Neural progenitor cell (in vitro differentiated cells): ENCODE measurements around the gene ARMH4. TPM values are rescaled to one million over a fixed set of nuclear protein-coding genes. Genes with fewer than 3 reads are reported as not detected.

Source experiments
- DNase-seq: peaks from one replicate; pipeline ENCODE4 v3.0.0-alpha.2; 2016; ENCODE audit warnings: low spot score
- H2AFZ ChIP-seq: fragments of 200-600 bp; sonication (generic); replicated peaks from 2 replicates; pipeline ENCODE4 v1.6.1; 2016; ENCODE audit warnings: antibody characterized with exemption
- H3F3A ChIP-seq: fragments of 200-600 bp; sonication (generic); 2 replicates; pipeline ENCODE4 v1.6.1; 2016; ENCODE audit warnings: antibody characterized with exemption, low read depth
- H3K27ac ChIP-seq: fragments of 200-600 bp; sonication (generic); 2 replicates; pipeline ENCODE4 v1.5.1; 2016; ENCODE audit warnings: mild to moderate bottlenecking
- H3K27me3 ChIP-seq: fragments of 200-600 bp; sonication (generic); 2 replicates; pipeline ENCODE4 v1.6.1; 2016; ENCODE audit warnings: mild to moderate bottlenecking, moderate library complexity
- H3K36me3 ChIP-seq: fragments of 200-600 bp; sonication (generic); 2 replicates; pipeline ENCODE4 v1.5.1; 2016
- H3K4me1 ChIP-seq: fragments of 200-600 bp; sonication (generic); 2 replicates; pipeline ENCODE4 v1.6.1; 2016; ENCODE audit warnings: mixed run types
- H3K4me2 ChIP-seq: fragments of 200-600 bp; sonication (generic); 2 replicates; pipeline ENCODE4 v1.6.1; 2016
- H3K4me3 ChIP-seq: fragments of 200-600 bp; sonication (generic); 2 replicates; pipeline ENCODE4 v1.5.1; 2016
- H3K79me2 ChIP-seq: fragments of 200-600 bp; sonication (generic); 2 replicates; pipeline ENCODE4 v1.6.1; 2016; ENCODE audit warnings: low read depth
- H3K9ac ChIP-seq: fragments of 200-600 bp; sonication (generic); 2 replicates; pipeline ENCODE4 v1.6.1; 2016
- H3K9me3 ChIP-seq: fragments of 200-600 bp; sonication (generic); 2 replicates; pipeline ENCODE4 v1.5.1; 2016; ENCODE audit warnings: low read depth
- H4K20me1 ChIP-seq: fragments of 200-600 bp; sonication (generic); 2 replicates; pipeline ENCODE4 v1.6.1; 2016; ENCODE audit warnings: low read depth
- H3K27ac Mint-ChIP-seq: 3 replicates; pipeline ENCODE4 v1.8.0; 2021; ENCODE audit warnings: mixed read lengths
- H3K27me3 Mint-ChIP-seq: 2 replicates; pipeline ENCODE4 v1.8.0; 2022; ENCODE audit warnings: low read depth, mild to moderate bottlenecking, inconsistent platforms, moderate library complexity, mixed read lengths; ENCODE audit not compliant: insufficient read depth
- H3K36me3 Mint-ChIP-seq: 3 replicates; pipeline ENCODE4 v1.8.0; 2021; ENCODE audit warnings: mixed read lengths
- H3K4me1 Mint-ChIP-seq: 3 replicates; pipeline ENCODE4 v1.8.0; 2021; ENCODE audit warnings: mixed read lengths
- H3K4me3 Mint-ChIP-seq: 3 replicates; pipeline ENCODE4 v1.8.0; 2021; ENCODE audit warnings: mild to moderate bottlenecking, moderate library complexity, mixed read lengths
- H3K9me3 Mint-ChIP-seq: 3 replicates; pipeline ENCODE4 v1.8.0; 2020; ENCODE audit warnings: mixed read lengths
- EZH2 ChIP-seq: fragments of 200-600 bp; sonication (generic); IDR thresholded peaks from 2 replicates; pipeline ENCODE4 v1.6.1; 2017; ENCODE audit warnings: antibody characterized with exemption, mild to moderate bottlenecking, moderate library complexity
- EZH2phosphoT487 ChIP-seq: fragments of 200-600 bp; sonication (generic); IDR thresholded peaks from 2 replicates; pipeline ENCODE4 v1.6.1; 2017; ENCODE audit warnings: antibody characterized with exemption
- total RNA-seq: library from RNA; depleted of rRNA; stranded (reverse); fragments of >200 nt; gene quantifications from 2 replicates; pipeline ENCODE4 v1.2.3, GENCODE V29; 2015; ENCODE audit warnings: low replicate concordance
- TF ChIP-seq, protein P1 (sequence below): fragments of 200-600 bp; sonication (generic); IDR thresholded peaks from 2 replicates; pipeline ENCODE4 v1.5.1; 2017; ENCODE audit warnings: antibody characterized with exemption, mild to moderate bottlenecking

The ARMH4 gene
- total RNA-seq, 1 donor from 2014 or later = 29.0 TPM

GRCh38 chr14:57962325-57963035 lies 189.5 kb downstream of the ARMH4 start:
- no peaks in the 10 kb centered on the region for H3K79me2 ChIP-seq
- peak; percentile 94 for DNase-seq
- H2AFZ ChIP-seq = peak overlapping the region; percentile 48
- H3K4me2 ChIP-seq = peak overlapping the region; percentile 63
- peaks cover 24% of the 10 kb centered on the region for H3F3A ChIP-seq
- H3K4me1 Mint-ChIP-seq = peaks cover 53% of the 10 kb centered on the region
- H3K4me3 Mint-ChIP-seq = peak overlapping the region; percentile 81
- H3K36me3 Mint-ChIP-seq = no peaks in the 10 kb centered on the region
- H3K4me1 ChIP-seq = peaks cover 32% of the 10 kb centered on the region
- no peaks in the 10 kb centered on the region for H3K9me3 ChIP-seq
- H3K9me3 Mint-ChIP-seq = no peaks in the 10 kb centered on the region
- H3K27me3 Mint-ChIP-seq = peaks cover 6% of the 10 kb centered on the region
- TF ChIP-seq, protein P1, sequence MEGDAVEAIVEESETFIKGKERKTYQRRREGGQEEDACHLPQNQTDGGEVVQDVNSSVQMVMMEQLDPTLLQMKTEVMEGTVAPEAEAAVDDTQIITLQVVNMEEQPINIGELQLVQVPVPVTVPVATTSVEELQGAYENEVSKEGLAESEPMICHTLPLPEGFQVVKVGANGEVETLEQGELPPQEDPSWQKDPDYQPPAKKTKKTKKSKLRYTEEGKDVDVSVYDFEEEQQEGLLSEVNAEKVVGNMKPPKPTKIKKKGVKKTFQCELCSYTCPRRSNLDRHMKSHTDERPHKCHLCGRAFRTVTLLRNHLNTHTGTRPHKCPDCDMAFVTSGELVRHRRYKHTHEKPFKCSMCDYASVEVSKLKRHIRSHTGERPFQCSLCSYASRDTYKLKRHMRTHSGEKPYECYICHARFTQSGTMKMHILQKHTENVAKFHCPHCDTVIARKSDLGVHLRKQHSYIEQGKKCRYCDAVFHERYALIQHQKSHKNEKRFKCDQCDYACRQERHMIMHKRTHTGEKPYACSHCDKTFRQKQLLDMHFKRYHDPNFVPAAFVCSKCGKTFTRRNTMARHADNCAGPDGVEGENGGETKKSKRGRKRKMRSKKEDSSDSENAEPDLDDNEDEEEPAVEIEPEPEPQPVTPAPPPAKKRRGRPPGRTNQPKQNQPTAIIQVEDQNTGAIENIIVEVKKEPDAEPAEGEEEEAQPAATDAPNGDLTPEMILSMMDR = peak; percentile 60
- TF ChIP-seq EZH2phosphoT487 = no peak
- H3K4me3 ChIP-seq = peak overlapping the region; percentile 19
- H4K20me1 ChIP-seq = no peaks in the 10 kb centered on the region
- H3K9ac ChIP-seq = no peak overlapping the region
- peak overlapping the region; percentile 60 for H3K27ac ChIP-seq
- no peaks in the 10 kb centered on the region for H3K27me3 ChIP-seq
- no peaks in the 10 kb centered on the region for H3K36me3 ChIP-seq
- peak overlapping the region; percentile 96 for H3K27ac Mint-ChIP-seq

GRCh38 chr14:57961786-57962060 lies 190.3 kb downstream of the ARMH4 start:
- H3K4me1 Mint-ChIP-seq = peaks cover 53% of the 10 kb centered on the region
- Histone ChIP-seq H2AFZ (no peak overlapping the region), H3F3A (peaks cover 24% of the 10 kb centered on the region), H4K20me1 (no peaks in the 10 kb centered on the region), H3K27me3 (no peaks in the 10 kb centered on the region), H3K4me3 (peak overlapping the region; percentile 1), H3K27ac (peak overlapping the region; percentile 60), H3K36me3 (no peaks in the 10 kb centered on the region), H3K4me2 (peak overlapping the region; percentile 63), H3K4me1 (peaks cover 32% of the 10 kb centered on the region), H3K79me2 (no peaks in the 10 kb centered on the region), H3K9ac (no peak overlapping the region), H3K9me3 (no peaks in the 10 kb centered on the region)
- H3K27ac Mint-ChIP-seq = peak overlapping the region; percentile 95
- peak overlapping the region; percentile 44 for H3K4me3 Mint-ChIP-seq
- TF ChIP-seq, protein P1 = no peak
- no peak for TF ChIP-seq EZH2
- no peak for TF ChIP-seq EZH2phosphoT487
- peaks cover 6% of the 10 kb centered on the region for H3K27me3 Mint-ChIP-seq
- H3K9me3 Mint-ChIP-seq = peaks cover 6% of the 10 kb centered on the region
- no peaks in the 10 kb centered on the region for H3K36me3 Mint-ChIP-seq
- DNase-seq = peak; percentile 69

- peak overlapping the region; percentile 95 for H3K27ac Mint-ChIP-seq
- TF ChIP-seq, protein P1 = no peak
- TF ChIP-seq EZH2phosphoT487 (no peak), EZH2 (no peak)
- Histone ChIP-seq H3K79me2 (no peaks in the 10 kb centered on the region), H3K27ac (no peak overlapping the region), H3K9ac (no peak overlapping the region), H3K4me2 (peak overlapping the region; percentile 63), H3K36me3 (no peaks in the 10 kb centered on the region), H4K20me1 (no peaks in the 10 kb centered on the region), H3K4me1 (peaks cover 32% of the 10 kb centered on the region), H2AFZ (no peak overlapping the region), H3K4me3 (peak overlapping the region; percentile 1), H3F3A (peaks cover 24% of the 10 kb centered on the region), H3K27me3 (no peaks in the 10 kb centered on the region), H3K9me3 (no peaks in the 10 kb centered on the region)
- peaks cover 6% of the 10 kb centered on the region for H3K27me3 Mint-ChIP-seq
- no peaks in the 10 kb centered on the region for H3K36me3 Mint-ChIP-seq
- peaks cover 53% of the 10 kb centered on the region for H3K4me1 Mint-ChIP-seq
- H3K9me3 Mint-ChIP-seq = peaks cover 11% of the 10 kb centered on the region
- H3K4me3 Mint-ChIP-seq = peak overlapping the region; percentile 44
- DNase-seq = no peak
These were observed 190.8 kb downstream of the ARMH4 start for GRCh38 chr14:57960946-57961785.
